ENCODE data around the gene CYTH2.

Gene CYTH2

GRCh38 chr19:48474084-48474592 lies 5.0 kb downstream of the CYTH2 start:
- ATAC-seq (ENCODE audit: insufficient read depth, low read depth) = no peak
- H2AFZ ChIP-seq (ENCODE audit: low read depth, low read length) = no peak overlapping the region
- H3K36me3 ChIP-seq (ENCODE audit: insufficient read depth, low read length) = peaks cover 91% of the 10 kb centered on the region
- no peak overlapping the region for H3K9ac ChIP-seq (ENCODE audit: low read depth, low read length)
- no peaks in the 10 kb centered on the region for H3K27me3 ChIP-seq (ENCODE audit: insufficient read depth, low read length, poor library complexity)
- no peak for TF ChIP-seq CTCF (IDR thresholded peaks at IDR 0.05; ENCODE audit: borderline replicate concordance, extremely low read depth, low read length, poor library complexity, severe bottlenecking)
- TF ChIP-seq EZH2 (IDR thresholded peaks at IDR 0.05; ENCODE audit: borderline replicate concordance, low read depth, low read length, severe bottlenecking) = no peak
- peaks cover 38% of the 10 kb centered on the region for H3K79me2 ChIP-seq (ENCODE audit: insufficient read depth, low read length)
- no peak overlapping the region for H3K4me2 ChIP-seq (ENCODE audit: insufficient read depth, low read length)
- DNase-seq = no peak
- no peaks in the 10 kb centered on the region for H3K9me3 ChIP-seq (ENCODE audit: insufficient read depth, low read length, severe bottlenecking)
- no peak overlapping the region for H3K4me3 ChIP-seq (ENCODE audit: low read depth in 1 of 2, low read length in 2 of 2)
- peaks cover 77% of the 10 kb centered on the region for H4K20me1 ChIP-seq (ENCODE audit: insufficient read depth, low read length)
- H3K4me1 ChIP-seq (ENCODE audit: insufficient read depth, low read length) = peaks cover 23% of the 10 kb centered on the region
- no peak overlapping the region for H3K27ac ChIP-seq (ENCODE audit: low read length)

- Histone ChIP-seq H3K4me2 (ENCODE audit: insufficient read depth, low read length) (no peak overlapping the region), H3K27ac (ENCODE audit: low read length) (peak overlapping the region; percentile 51; the same call in 1 of the 2 replicates), H3K4me1 (ENCODE audit: insufficient read depth, low read length) (peaks cover 15% of the 10 kb centered on the region), H3K4me3 (ENCODE audit: low read depth in 1 of 2, low read length in 2 of 2) (no peak overlapping the region), H3K36me3 (ENCODE audit: insufficient read depth, low read length) (peaks cover 98% of the 10 kb centered on the region), H4K20me1 (ENCODE audit: insufficient read depth, low read length) (peaks cover 81% of the 10 kb centered on the region), H2AFZ (ENCODE audit: low read depth, low read length) (no peak overlapping the region), H3K27me3 (ENCODE audit: insufficient read depth, low read length, poor library complexity) (no peaks in the 10 kb centered on the region), H3K9ac (ENCODE audit: low read depth, low read length) (no peak overlapping the region), H3K9me3 (ENCODE audit: insufficient read depth, low read length, severe bottlenecking) (no peaks in the 10 kb centered on the region), H3K79me2 (ENCODE audit: insufficient read depth, low read length) (peaks cover 25% of the 10 kb centered on the region)
- ATAC-seq (ENCODE audit: insufficient read depth, low read depth) = peak; percentile 71
- TF ChIP-seq CTCF (IDR thresholded peaks at IDR 0.05; ENCODE audit: borderline replicate concordance, extremely low read depth, low read length, poor library complexity, severe bottlenecking) (no peak), EZH2 (IDR thresholded peaks at IDR 0.05; ENCODE audit: borderline replicate concordance, low read depth, low read length, severe bottlenecking) (no peak)
- peak; percentile 55 for DNase-seq
Measured at GRCh38 chr19:48475369-48476068, 6.3 kb downstream of the CYTH2 start.

DNA sequence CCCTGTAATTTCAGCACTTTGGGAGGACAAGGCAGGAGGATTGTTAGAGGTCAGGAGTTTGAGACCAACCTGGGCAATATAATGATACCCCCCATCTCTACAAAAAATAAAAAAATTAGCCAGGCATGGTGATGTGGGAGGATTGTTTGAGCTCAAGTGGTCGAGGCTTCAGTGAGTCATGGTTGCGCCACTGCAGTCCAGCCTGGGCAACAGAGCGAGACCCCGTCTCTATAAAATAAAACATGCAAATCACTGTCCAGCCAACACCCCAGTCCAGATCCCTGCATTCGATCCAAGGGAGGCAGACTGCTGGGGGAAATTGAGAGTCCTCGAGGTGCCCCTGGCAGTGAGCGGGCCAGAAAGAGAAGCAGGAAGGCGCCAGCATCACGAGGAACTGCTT lies 7.0 kb downstream of the CYTH2 start:
- Histone ChIP-seq H3K9me3 (ENCODE audit: insufficient read depth, low read length, severe bottlenecking) (no peaks in the 10 kb centered on the region), H3K4me2 (ENCODE audit: insufficient read depth, low read length) (no peak overlapping the region), H4K20me1 (ENCODE audit: insufficient read depth, low read length) (peaks cover 80% of the 10 kb centered on the region), H3K27ac (ENCODE audit: low read length) (no peak overlapping the region), H3K36me3 (ENCODE audit: insufficient read depth, low read length) (peaks cover 96% of the 10 kb centered on the region), H3K4me3 (ENCODE audit: low read depth in 1 of 2, low read length in 2 of 2) (no peak overlapping the region), H3K27me3 (ENCODE audit: insufficient read depth, low read length, poor library complexity) (no peaks in the 10 kb centered on the region), H2AFZ (ENCODE audit: low read depth, low read length) (no peak overlapping the region), H3K4me1 (ENCODE audit: insufficient read depth, low read length) (peaks cover 9% of the 10 kb centered on the region), H3K9ac (ENCODE audit: low read depth, low read length) (no peak overlapping the region), H3K79me2 (ENCODE audit: insufficient read depth, low read length) (peaks cover 18% of the 10 kb centered on the region)
- DNase-seq (no peak), ATAC-seq (ENCODE audit: insufficient read depth, low read depth) (no peak)
- TF ChIP-seq EZH2 (IDR thresholded peaks at IDR 0.05; ENCODE audit: borderline replicate concordance, low read depth, low read length, severe bottlenecking) = no peak
- no peak for TF ChIP-seq CTCF (IDR thresholded peaks at IDR 0.05; ENCODE audit: borderline replicate concordance, extremely low read depth, low read length, poor library complexity, severe bottlenecking)
